Testis (tissue), 3 donors: ENCODE results near the gene COL5A2. TPM values are rescaled to one million over a fixed set of nuclear protein-coding genes. Genes with fewer than 3 reads are reported as not detected.

Experiments
- DNase-seq: peaks from one replicate; pipeline ENCODE4 v3.0.0-alpha.2; 2019
- H3K27ac ChIP-seq, 2 donors: fragments of 200-600 bp; sonication (generic); one replicate each; pipeline ENCODE4 v1.5.1; 2019
- H3K27me3 ChIP-seq: fragments of 200-600 bp; sonication (generic); one replicate; pipeline ENCODE4 v1.5.1; 2019
- H3K36me3 ChIP-seq: fragments of 200-600 bp; sonication (generic); one replicate; pipeline ENCODE4 v1.5.1; 2017; ENCODE audit warnings: low read depth; ENCODE audit errors: missing control alignments
- H3K4me1 ChIP-seq: fragments of 200-600 bp; sonication (generic); one replicate; pipeline ENCODE4 v1.5.1; 2019
- H3K4me3 ChIP-seq, 2 donors: fragments of 200-600 bp; sonication (generic); one replicate each; pipeline ENCODE4 v1.5.1; 2017 to 2019
- H3K9me3 ChIP-seq: fragments of 200-600 bp; sonication (generic); one replicate; pipeline ENCODE4 v1.5.1; 2017
- POLR2A ChIP-seq: fragments of 450-650 bp; IDR thresholded peaks from one replicate; pipeline ENCODE4 v1.6.1; 2017; ENCODE audit warnings: antibody characterized with exemption, mild to moderate bottlenecking, moderate library complexity
- WGBS, 2 donors: methylation state at CpG; one replicate each; pipeline ENCODE4 v1.1.5; 2018; 5-methylcytosine and 5-hydroxymethylcytosine counted together
- intact Hi-C: fragments of 100-400 bp; cut with DNase I; formaldehyde crosslinking; loops from one replicate; pipeline ENCODE4 v1.15.1; 2023; ENCODE audit warnings: low total_unique reads
- polyA plus RNA-seq: library from polyadenylated mRNA; stranded (reverse); fragments of 350-450 nt; fragmentation: Illumina TruSeq; extraction: RNeasy Lipid Tissue Mini Kit (QIAGEN cat#74804); gene quantifications from one replicate; pipeline ENCODE4 v1.2.3, GENCODE V29; 2014; ENCODE audit warnings: low read depth, low replicate concordance; ENCODE audit not compliant: insufficient read depth
- total RNA-seq, 2 donors: library from RNA; depleted of rRNA; stranded (reverse); fragments of >200 nt; gene quantifications; one replicate each; pipeline ENCODE4 v1.2.3, GENCODE V29; 2016
- TF ChIP-seq, protein P1 (sequence below), 3 experiments: fragments of 450-650 bp in 2 of 3; fragments of 200-600 bp in 1 of 3; sonication (generic) in 1 of 3; IDR thresholded peaks; one replicate each; pipeline ENCODE4 v1.5.1; 2016 to 2019; ENCODE audit warnings: antibody characterized with exemption in 3 of 3, mild to moderate bottlenecking in 2 of 3, moderate library complexity in 1 of 3

COL5A2 gene
- total and polyA plus RNA-seq, 3 donors from 2014 or later = 12.9 to 24.7 (median 15.7) TPM

DNA sequence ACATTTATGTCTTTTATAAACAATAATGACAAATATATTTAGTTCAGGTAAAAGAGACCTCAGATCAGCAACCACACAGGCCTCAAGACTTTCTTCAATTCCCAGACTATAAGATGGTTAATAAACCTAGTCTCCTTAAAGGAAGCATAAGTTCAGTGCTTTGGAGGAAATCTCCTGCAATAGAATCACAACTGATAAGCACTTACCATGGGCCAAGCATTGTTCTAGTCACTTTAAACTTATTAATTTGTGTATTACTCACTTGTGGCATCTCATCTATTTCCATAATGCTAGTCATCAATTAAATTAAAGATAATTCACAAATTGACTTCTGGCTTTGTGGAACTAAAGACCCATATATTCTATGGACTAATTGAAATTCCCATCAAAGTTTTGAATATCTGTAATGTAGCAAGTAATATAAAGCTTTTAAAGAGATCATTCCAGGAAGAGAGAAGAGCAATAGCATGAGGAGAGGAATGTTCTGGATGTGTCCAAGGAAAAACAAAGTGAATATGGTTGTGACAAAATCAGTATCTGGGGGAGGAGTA is 163.2 kb downstream of the COL5A2 start:
- no peak for DNase-seq
- TF ChIP-seq POLR2A = no peak
- TF ChIP-seq, protein P1, sequence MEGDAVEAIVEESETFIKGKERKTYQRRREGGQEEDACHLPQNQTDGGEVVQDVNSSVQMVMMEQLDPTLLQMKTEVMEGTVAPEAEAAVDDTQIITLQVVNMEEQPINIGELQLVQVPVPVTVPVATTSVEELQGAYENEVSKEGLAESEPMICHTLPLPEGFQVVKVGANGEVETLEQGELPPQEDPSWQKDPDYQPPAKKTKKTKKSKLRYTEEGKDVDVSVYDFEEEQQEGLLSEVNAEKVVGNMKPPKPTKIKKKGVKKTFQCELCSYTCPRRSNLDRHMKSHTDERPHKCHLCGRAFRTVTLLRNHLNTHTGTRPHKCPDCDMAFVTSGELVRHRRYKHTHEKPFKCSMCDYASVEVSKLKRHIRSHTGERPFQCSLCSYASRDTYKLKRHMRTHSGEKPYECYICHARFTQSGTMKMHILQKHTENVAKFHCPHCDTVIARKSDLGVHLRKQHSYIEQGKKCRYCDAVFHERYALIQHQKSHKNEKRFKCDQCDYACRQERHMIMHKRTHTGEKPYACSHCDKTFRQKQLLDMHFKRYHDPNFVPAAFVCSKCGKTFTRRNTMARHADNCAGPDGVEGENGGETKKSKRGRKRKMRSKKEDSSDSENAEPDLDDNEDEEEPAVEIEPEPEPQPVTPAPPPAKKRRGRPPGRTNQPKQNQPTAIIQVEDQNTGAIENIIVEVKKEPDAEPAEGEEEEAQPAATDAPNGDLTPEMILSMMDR (IDR thresholded peaks at IDR 0.05) = no peak
- Histone ChIP-seq H3K4me3 (no peak overlapping the region), H3K36me3 (no peaks in the 10 kb centered on the region), H3K27ac (no peak overlapping the region), H3K9me3 (no peaks in the 10 kb centered on the region), H3K27me3 (no peaks in the 10 kb centered on the region), H3K4me1 (no peaks in the 10 kb centered on the region)
- intact Hi-C loops = no loop called here

DNA sequence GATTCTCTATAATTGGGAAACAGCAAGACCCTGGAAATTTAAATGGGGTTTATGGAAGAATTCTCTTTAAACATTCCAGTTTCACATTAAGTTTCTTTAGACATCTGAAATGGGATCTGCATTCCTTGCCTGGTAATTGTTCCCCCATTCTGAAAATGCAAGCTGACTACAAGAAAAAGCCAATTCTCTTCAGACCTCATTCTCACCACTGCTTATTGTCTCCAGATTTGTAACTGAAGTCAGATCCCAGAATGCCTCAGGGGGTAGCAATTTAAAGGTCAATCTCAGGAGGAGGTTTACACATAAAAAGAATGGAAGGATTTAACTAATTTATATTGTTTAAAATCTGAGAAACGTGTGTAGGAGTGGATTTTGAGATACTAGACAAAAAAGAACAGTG is 164.2 kb downstream of the COL5A2 start:
- no peak for DNase-seq
- H3K27ac ChIP-seq = no peak overlapping the region
- TF ChIP-seq POLR2A = no peak
- TF ChIP-seq, protein P1 (IDR thresholded peaks at IDR 0.05) = no peak

GRCh38 chr2:189014449-189015138 is 165.0 kb downstream of the COL5A2 start:
- Histone ChIP-seq H3K4me3 (no peak overlapping the region), H3K4me1 (no peaks in the 10 kb centered on the region), H3K9me3 (no peaks in the 10 kb centered on the region), H3K27me3 (no peaks in the 10 kb centered on the region), H3K36me3 (no peaks in the 10 kb centered on the region), H3K27ac (no peak overlapping the region)
- DNase-seq = no peak
- intact Hi-C loops = no loop called here
- 64 to 73% methylated on average over 2 of the region's 2 CpGs for WGBS, 2 donors
- TF ChIP-seq POLR2A = no peak
- TF ChIP-seq, protein P1 (IDR thresholded peaks at IDR 0.05) = no peak

More for the DNA sequence above, 164.2 kb downstream of the COL5A2 start:
- intact Hi-C loops = no loop called here
- no peaks in the 10 kb centered on the region for H3K36me3 ChIP-seq
- no peaks in the 10 kb centered on the region for H3K4me1 ChIP-seq
- no peak overlapping the region for H3K4me3 ChIP-seq
- H3K9me3 ChIP-seq = no peaks in the 10 kb centered on the region
- 45 to 51% methylated on average over 1 of the region's 1 CpG for WGBS, 2 donors
- no peaks in the 10 kb centered on the region for H3K27me3 ChIP-seq

DNA sequence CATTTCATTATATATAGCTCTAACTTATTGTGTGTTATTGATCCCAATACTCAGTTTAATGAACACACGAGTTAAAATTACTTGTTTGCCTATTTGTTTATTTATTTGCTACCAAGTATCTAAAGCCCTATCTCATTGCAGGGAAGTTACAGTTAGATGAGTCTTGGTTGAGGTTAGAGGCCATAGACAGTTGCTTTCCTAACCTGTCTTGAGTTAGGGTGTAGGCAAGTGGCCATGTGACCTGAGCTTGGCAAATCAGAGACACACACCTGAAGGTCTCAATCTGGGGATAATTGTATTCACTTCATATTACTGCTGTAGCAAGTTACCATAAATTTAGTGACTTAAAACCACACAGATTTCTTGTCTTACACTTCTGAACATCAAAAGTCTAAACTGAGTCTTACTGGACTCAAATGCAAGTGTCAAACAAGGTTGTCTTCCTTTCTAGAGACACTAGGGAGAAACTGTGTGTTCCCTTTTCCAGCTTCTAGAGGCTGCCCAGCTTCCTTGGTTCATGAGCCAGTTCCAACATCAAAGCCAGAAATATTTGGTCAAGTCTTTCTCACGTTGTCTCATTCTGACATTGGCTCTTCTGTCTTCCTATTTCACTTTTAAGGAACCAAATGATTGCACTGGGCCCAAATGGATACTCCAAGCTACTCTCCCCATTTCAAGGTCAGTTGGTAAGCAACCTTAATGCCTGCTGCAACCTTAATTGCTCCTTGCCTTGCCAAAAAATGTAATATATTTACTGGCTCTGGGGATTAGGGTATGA is 165.7 kb downstream of the COL5A2 start:
- intact Hi-C loops = no loop called here
- TF ChIP-seq POLR2A = no peak
- TF ChIP-seq, protein P1 (IDR thresholded peaks at IDR 0.05) = no peak
- DNase-seq = no peak
- 53 to 73% methylated on average over 2 of the region's 2 CpGs for WGBS, 2 donors
- Histone ChIP-seq H3K27ac (no peak overlapping the region), H3K4me3 (no peak overlapping the region), H3K27me3 (no peaks in the 10 kb centered on the region), H3K9me3 (no peaks in the 10 kb centered on the region), H3K36me3 (no peaks in the 10 kb centered on the region), H3K4me1 (no peaks in the 10 kb centered on the region)
